A549 (cell line): ENCODE results near the gene TIGD2. TPM values are rescaled to one million over a fixed set of nuclear protein-coding genes. Genes with fewer than 3 reads are reported as not detected.

Experiments used
- ATAC-seq, 2 experiments: fragments of 200-7000 bp in 1 of 2; fragments of >200 bp in 1 of 2; cut with Nextera tagmentation in 1 of 2; cut with Tn5 transposase in 1 of 2; 3 replicates each; pipeline versions ENCODE4 v1.8.0 to v1.9.1; 2018 to 2020; ENCODE audit warnings: mild to moderate bottlenecking in 1 of 2, moderate library complexity in 1 of 2
- CTCF ChIA-PET: fragments of 300-600 bp; sonication (Branson Sonifier 250); formaldehyde crosslinking; extraction: SDS; loops from one replicate; lab custom pipeline; 2021; ENCODE audit warnings: antibody characterized with exemption, inconsistent platforms; lab: Yijun Ruan, JAX
- POLR2A ChIA-PET: fragments of 350-600 bp; formaldehyde crosslinking; extraction: SDS; loops from one replicate; lab custom pipeline; 2021; ENCODE audit warnings: antibody characterized with exemption, inconsistent platforms; lab: Yijun Ruan, JAX
- DNase-seq, 2 experiments: peaks; one replicate each; pipeline versions ENCODE4 v3.0.0 to v3.0.0-alpha.2; 2011 to 2016; ENCODE audit warnings: low read depth in 1 of 2, low spot score in 1 of 2
- FAIRE-seq: peaks from 2 replicates; lab custom pipeline; 2011; peaks lifted over from hg19 to GRCh38; lab: Jason Lieb, UNC
- H3K27ac ChIP-seq, 2 experiments: fragments of >200 bp; sonication (Bioruptor Twin); formaldehyde crosslinking; 3 replicates each; pipeline ENCODE4 v1.5.1; 2016 to 2017
- H3K4me1 ChIP-seq: fragments of >200 bp; sonication (Bioruptor Twin); formaldehyde crosslinking; 3 replicates; pipeline ENCODE4 v1.6.1; 2016
- H3K4me2 ChIP-seq: fragments of >200 bp; sonication (Bioruptor Twin); formaldehyde crosslinking; 3 replicates; pipeline ENCODE4 v1.6.1; 2016
- H3K4me3 ChIP-seq: fragments of >200 bp; sonication (Bioruptor Twin); formaldehyde crosslinking; 3 replicates; pipeline ENCODE4 v1.5.1; 2016
- H3K9me3 ChIP-seq: fragments of >200 bp; sonication (Bioruptor Twin); formaldehyde crosslinking; 3 replicates; pipeline ENCODE4 v1.6.1; 2016
- BCL3 ChIP-seq: fragments of >200 bp; sonication (Bioruptor Twin); formaldehyde crosslinking; IDR thresholded peaks from 3 replicates; pipeline ENCODE4 v1.6.1; 2016
- BHLHE40 ChIP-seq: IDR thresholded peaks from 2 replicates; pipeline ENCODE4 v1.6.1; 2012; ENCODE audit warnings: low read depth, low read length, inconsistent platforms
- CEBPB ChIP-seq, 2 experiments: fragments of >200 bp in 1 of 2; sonication (Bioruptor Twin) in 1 of 2; formaldehyde crosslinking in 1 of 2; IDR thresholded peaks; 2 replicates each; pipeline ENCODE4 v1.6.1; 2012 to 2016
- CHD4 ChIP-seq: fragments of 200-600 bp; sonication (generic); IDR thresholded peaks from 2 replicates; pipeline ENCODE4 v1.6.1; 2016; ENCODE audit warnings: antibody characterized with exemption, mild to moderate bottlenecking, borderline replicate concordance
- ESRRA ChIP-seq: fragments of 150-350 bp; IDR thresholded peaks from 2 replicates; pipeline ENCODE4 v1.6.1; 2014; ENCODE audit warnings: mild to moderate bottlenecking, low read length, borderline replicate concordance
- FOSB ChIP-seq: fragments of 250-450 bp; sonication (Bioruptor Pico); IDR thresholded peaks from 2 replicates; pipeline ENCODE4 v1.5.0; 2020; ENCODE audit warnings: mild to moderate bottlenecking, moderate library complexity
- FOXS1 ChIP-seq: fragments of 250-450 bp; sonication (Bioruptor Pico); IDR thresholded peaks from 2 replicates; pipeline ENCODE4 v1.5.0; 2020; ENCODE audit warnings: mild to moderate bottlenecking, moderate library complexity
- GATA3 ChIP-seq: IDR thresholded peaks from 2 replicates; pipeline ENCODE4 v1.6.1; 2012; ENCODE audit warnings: borderline replicate concordance
- HOXB13 ChIP-seq: fragments of 250-450 bp; sonication (Bioruptor Pico); IDR thresholded peaks from 2 replicates; pipeline ENCODE4 v1.5.0; 2020; ENCODE audit warnings: low read depth, mild to moderate bottlenecking, moderate library complexity
- HOXB5 ChIP-seq: fragments of 250-450 bp; sonication (Bioruptor Pico); IDR thresholded peaks from 2 replicates; pipeline ENCODE4 v1.5.0; 2020; ENCODE audit warnings: mild to moderate bottlenecking, moderate library complexity
- JUNB ChIP-seq: fragments of >200 bp; sonication (Bioruptor Twin); formaldehyde crosslinking; IDR thresholded peaks from 2 replicates; pipeline ENCODE4 v1.6.1; 2016
- KDM1A ChIP-seq: fragments of 200-600 bp; sonication (generic); IDR thresholded peaks from 2 replicates; pipeline ENCODE4 v1.6.1; 2016; ENCODE audit warnings: low read depth, mild to moderate bottlenecking
- KDM5A ChIP-seq: fragments of 200-600 bp; sonication (generic); IDR thresholded peaks from 2 replicates; pipeline ENCODE4 v1.6.1; 2016; ENCODE audit warnings: antibody characterized with exemption, mild to moderate bottlenecking
- MAZ ChIP-seq: fragments of 150-350 bp; IDR thresholded peaks from 2 replicates; pipeline ENCODE4 v1.6.1; 2014; ENCODE audit warnings: antibody characterized with exemption, low read depth, low read length, borderline replicate concordance
- MYC ChIP-seq: IDR thresholded peaks from 2 replicates; pipeline ENCODE4 v1.6.1; 2012; ENCODE audit warnings: mild to moderate bottlenecking, inconsistent platforms, low read length, improper control_type of control experiment, borderline replicate concordance
- NPAS2 ChIP-seq: fragments of 250-450 bp; sonication (Bioruptor Pico); IDR thresholded peaks from 2 replicates; pipeline ENCODE4 v1.8.0; 2022; ENCODE audit warnings: mild to moderate bottlenecking, moderate library complexity, borderline replicate concordance
- RAD21 ChIP-seq, 2 experiments: fragments of >200 bp in 1 of 2; sonication (Bioruptor Twin) in 1 of 2; formaldehyde crosslinking in 1 of 2; IDR thresholded peaks in 1 of 2; conservative IDR thresholded peaks in 1 of 2; 2 replicates in 1 of 2; 3 replicates in 1 of 2; pipeline ENCODE4 v1.6.1; 2012 to 2018; ENCODE audit warnings: inconsistent platforms in 1 of 2
- RARB ChIP-seq: fragments of 250-450 bp; sonication (Bioruptor Pico); IDR thresholded peaks from 2 replicates; pipeline ENCODE4 v1.8.0; 2021; ENCODE audit warnings: mild to moderate bottlenecking, moderate library complexity
- RFX5 ChIP-seq: fragments of 450-650 bp; IDR thresholded peaks from 2 replicates; pipeline ENCODE4 v1.7.1; 2014; ENCODE audit warnings: antibody characterized with exemption, mild to moderate bottlenecking, moderate library complexity
- RNF2 ChIP-seq: fragments of 200-600 bp; sonication (generic); IDR thresholded peaks from 2 replicates; pipeline ENCODE4 v1.6.1; 2016; ENCODE audit warnings: low read depth, mild to moderate bottlenecking, antibody characterized with exemption, moderate library complexity, borderline replicate concordance
- SMC3 ChIP-seq: fragments of >200 bp; sonication (Bioruptor Twin); formaldehyde crosslinking; IDR thresholded peaks from 3 replicates; pipeline ENCODE4 v1.6.1; 2018; ENCODE audit warnings: inconsistent platforms
- TP53 ChIP-seq: fragments of 250-450 bp; sonication (Bioruptor Pico); IDR thresholded peaks from 2 replicates; pipeline ENCODE4 v1.5.0; 2021; ENCODE audit warnings: mild to moderate bottlenecking, moderate library complexity
- ZC3H11A ChIP-seq: fragments of 450-650 bp; IDR thresholded peaks from 2 replicates; pipeline ENCODE4 v1.6.1; 2014; ENCODE audit warnings: antibody characterized with exemption, mild to moderate bottlenecking
- WGBS: methylation state at CpG from one replicate; pipeline ENCODE4 v1.1.6; 2017; ENCODE audit errors: missing lambda C conversion rate; 5-methylcytosine and 5-hydroxymethylcytosine counted together
- polyA plus RNA-seq, 4 experiments: library from polyadenylated mRNA; depleted of rRNA in 3 of 4; stranded (reverse); fragments of >200 nt; fragmentation: RNase III in 1 of 4; extraction: RNeasy Plus Mini Kit Qiagen cat#74134 plus additional on column Dnase treatment in 1 of 4; gene quantifications; 2 replicates in 3 of 4; 3 replicates in 1 of 4; pipeline ENCODE4 v1.2.3, GENCODE V29; 2011 to 2017
- TF ChIP-seq, protein P1 (sequence below): IDR thresholded peaks from 2 replicates; pipeline ENCODE4 v1.6.1; 2012
- TF ChIP-seq, protein P2 (sequence below): IDR thresholded peaks from 2 replicates; pipeline ENCODE4 v1.6.1; 2012; ENCODE audit warnings: low read depth, borderline replicate concordance

TIGD2 gene
- polyA plus RNA-seq, 2 of the 4 experiments (the other 2 are of a cell fraction), result 6.6 to 10.7 TPM

GRCh38 chr4:89067417-89067816 is 43.9 kb upstream of the TIGD2 start:
- ChIA-PET POLR2A (no interaction called here), CTCF (interaction anchor here (1.2 kb wide), 1 partner anchor 11 kb away, joined by 3 read pairs; no protein-coding TSS in a partner anchor)
- Histone ChIP-seq H3K27ac (no peak overlapping the region), H3K4me1 (no peaks in the 10 kb centered on the region), H3K9me3 (no peaks in the 10 kb centered on the region), H3K4me2 (no peak overlapping the region), H3K4me3 (no peak overlapping the region)
- TF ChIP-seq BHLHE40 (no peak), MYC (no peak), ESRRA (no peak)
- FAIRE-seq (no peak), ATAC-seq (no peak), DNase-seq (no peak)

DNA sequence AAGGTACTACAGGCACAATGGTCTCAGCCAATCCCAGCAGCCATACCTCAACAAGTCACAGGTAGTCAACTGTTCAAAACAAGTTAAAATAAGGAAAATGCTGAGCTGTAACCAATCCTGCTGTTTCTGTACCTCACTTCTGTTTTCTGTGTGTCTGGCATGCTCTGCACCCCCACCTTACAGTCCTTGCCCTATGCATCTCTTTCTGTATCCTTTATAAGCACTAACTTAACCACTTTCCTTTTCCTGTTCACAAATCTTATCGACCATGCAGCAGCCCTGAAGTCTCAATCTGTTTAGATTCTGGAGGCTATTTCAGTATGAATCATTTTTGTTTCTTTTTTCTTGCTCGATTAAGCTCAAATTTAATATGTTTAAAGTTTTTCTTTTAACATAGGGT is 41.9 kb upstream of the TIGD2 start:
- DNase-seq, result no peak
- CTCF ChIA-PET, result interaction anchor here (0.7 kb wide), 1 partner anchor 23 kb away, joined by 4 read pairs; no protein-coding TSS in a partner anchor
- no peak for ATAC-seq
- Histone ChIP-seq H3K4me1 (no peaks in the 10 kb centered on the region), H3K4me3 (no peak overlapping the region), H3K9me3 (no peaks in the 10 kb centered on the region), H3K27ac (no peak overlapping the region), H3K4me2 (no peak overlapping the region)
- WGBS, result 32% methylated on average over 2 of the region's 2 CpGs
- TF ChIP-seq NPAS2 (CRISPR knock-in tag), result no peak
- TF ChIP-seq CHD4, result no peak
- TF ChIP-seq FOXS1 (CRISPR knock-in tag), result no peak
- TF ChIP-seq, protein P1, sequence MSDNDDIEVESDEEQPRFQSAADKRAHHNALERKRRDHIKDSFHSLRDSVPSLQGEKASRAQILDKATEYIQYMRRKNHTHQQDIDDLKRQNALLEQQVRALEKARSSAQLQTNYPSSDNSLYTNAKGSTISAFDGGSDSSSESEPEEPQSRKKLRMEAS, result no peak
- TF ChIP-seq SMC3, result no peak
- no peak for TF ChIP-seq FOSB (CRISPR knock-in tag)
- no peak for TF ChIP-seq RFX5
- no peak for TF ChIP-seq CEBPB (IDR thresholded peaks at IDR 0.05)
- TF ChIP-seq RARB, result no peak
- no peak for TF ChIP-seq JUNB
- TF ChIP-seq HOXB5 (CRISPR knock-in tag), result no peak
- TF ChIP-seq, protein P2, sequence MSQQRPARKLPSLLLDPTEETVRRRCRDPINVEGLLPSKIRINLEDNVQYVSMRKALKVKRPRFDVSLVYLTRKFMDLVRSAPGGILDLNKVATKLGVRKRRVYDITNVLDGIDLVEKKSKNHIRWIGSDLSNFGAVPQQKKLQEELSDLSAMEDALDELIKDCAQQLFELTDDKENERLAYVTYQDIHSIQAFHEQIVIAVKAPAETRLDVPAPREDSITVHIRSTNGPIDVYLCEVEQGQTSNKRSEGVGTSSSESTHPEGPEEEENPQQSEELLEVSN, result no peak
- TF ChIP-seq BCL3, result no peak
- no peak for TF ChIP-seq KDM5A
- no peak for TF ChIP-seq MYC
- no peak for TF ChIP-seq ZC3H11A
- TF ChIP-seq KDM1A, result no peak
- TF ChIP-seq TP53 (CRISPR knock-in tag), result no peak
- TF ChIP-seq GATA3, result no peak
- FAIRE-seq, result no peak
- POLR2A ChIA-PET, result no interaction called here

GRCh38 chr4:89070041-89070440 is 41.3 kb upstream of the TIGD2 start:
- Histone ChIP-seq H3K4me1 (no peaks in the 10 kb centered on the region), H3K4me3 (no peak overlapping the region), H3K9me3 (no peaks in the 10 kb centered on the region), H3K4me2 (no peak overlapping the region), H3K27ac (no peak overlapping the region)
- no peak for DNase-seq
- ATAC-seq, result no peak
- no peak for TF ChIP-seq RARB
- CTCF ChIA-PET, result no interaction called here
- 97% methylated on average over 2 of the region's 2 CpGs for WGBS
- POLR2A ChIA-PET, result no interaction called here
- no peak for FAIRE-seq

DNA sequence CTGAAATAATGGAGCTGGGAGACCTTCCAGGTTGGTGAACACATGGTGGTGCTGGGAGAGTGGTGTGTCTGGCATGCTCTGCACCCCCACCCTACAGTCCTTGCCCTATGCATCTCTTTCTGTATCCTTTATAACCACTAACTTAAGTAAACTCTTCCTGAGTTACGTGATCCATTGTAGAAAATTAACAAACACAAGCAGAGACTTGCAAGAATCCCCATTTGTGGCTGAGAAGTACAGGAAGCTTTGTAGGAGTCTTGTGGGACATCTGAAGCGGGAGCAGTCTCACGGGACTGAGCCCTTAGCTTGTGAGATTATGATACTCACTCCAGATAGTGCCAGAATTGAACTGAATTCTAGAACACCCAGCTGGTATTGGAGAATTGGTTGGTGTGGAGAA is 40.0 kb upstream of the TIGD2 start:
- H3K4me3 ChIP-seq, result no peak overlapping the region
- ChIA-PET CTCF (interaction anchor here (1.0 kb wide), 1 partner anchor 253 kb away, joined by 3 read pairs; no protein-coding TSS in a partner anchor), POLR2A (no interaction called here)
- H3K9me3 ChIP-seq, result no peaks in the 10 kb centered on the region
- DNase-seq (no peak), FAIRE-seq (no peak), ATAC-seq (no peak)
- TF ChIP-seq GATA3 (no peak), MAZ (no peak), ESRRA (no peak), RNF2 (no peak), RAD21 (conservative IDR thresholded peaks at IDR 0.05 in 1 of 2, IDR thresholded peaks at IDR 0.05 in 1 of 2) (no peak), HOXB13 (CRISPR knock-in tag) (no peak)
- no peak overlapping the region for H3K4me2 ChIP-seq
- H3K4me1 ChIP-seq, result no peaks in the 10 kb centered on the region
- no peak overlapping the region for H3K27ac ChIP-seq
- 72% methylated on average over 3 of the region's 3 CpGs for WGBS
